ENCODE measurements around the gene LSP1. TPM values are rescaled to one million over a fixed set of nuclear protein-coding genes. Genes with fewer than 3 reads are reported as not detected.

Gene LSP1
- total RNA-seq, 4 donors from 2014 or later, result 12.3 to 69.6 (median 23.2) TPM

- intact Hi-C loops (cut with DNase I; ENCODE audit: low total_unique reads), result no loop called here
- no peak for TF ChIP-seq EP300 (IDR thresholded peaks at IDR 0.05; ENCODE audit: low read depth)
- TF ChIP-seq POLR2A (IDR thresholded peaks at IDR 0.05), result no peak
- no peak for TF ChIP-seq CTCF (IDR thresholded peaks at IDR 0.05)
- TF ChIP-seq POLR2AphosphoS5 (IDR thresholded peaks at IDR 0.05), result no peak
- Histone ChIP-seq H3K9me3 (no peaks in the 10 kb centered on the region), H3K27ac (no peak overlapping the region), H3K27me3 (no peaks in the 10 kb centered on the region), H3K4me1 (peaks cover 0 to 16% (median 8%) of the 10 kb centered on the region in 4 donors), H3K4me3 (no peak overlapping the region), H3K36me3 (no peaks in the 10 kb centered on the region)
- 79% methylated on average over 37 of the region's 37 CpGs; no CpG with 5 or more reads in 1 of the 2 donors for WGBS, 2 donors (ENCODE audit: low coverage in 1 of 2)
- DNase-seq, result no peak
- in situ Hi-C loops (cut with MboI; ENCODE audit: low pct_ligation_motif_present in 1 of 4, low pct_unique_long_range_greater_than_20kb in 1 of 4, low sequenced_read_pairs in 3 of 4), result no loop called here
Measured at GRCh38 chr11:1840780-1841480, 12.0 kb upstream of the LSP1 start.

GRCh38 chr11:1841511-1842148 lies 11.3 kb upstream of the LSP1 start:
- H3K4me3 ChIP-seq, result no peak overlapping the region
- in situ Hi-C loops (cut with MboI; ENCODE audit: low pct_ligation_motif_present in 1 of 4, low pct_unique_long_range_greater_than_20kb in 1 of 4, low sequenced_read_pairs in 3 of 4), result no loop called here
- no peaks in the 10 kb centered on the region for H3K36me3 ChIP-seq
- TF ChIP-seq CTCF (IDR thresholded peaks at IDR 0.05) (no peak), POLR2A (IDR thresholded peaks at IDR 0.05) (no peak), EP300 (IDR thresholded peaks at IDR 0.05; ENCODE audit: low read depth) (no peak), POLR2AphosphoS5 (IDR thresholded peaks at IDR 0.05) (no peak)
- H3K4me1 ChIP-seq, result peaks cover 0 to 16% (median 8%) of the 10 kb centered on the region in 4 donors
- intact Hi-C loops (cut with DNase I; ENCODE audit: low total_unique reads), result no loop called here
- H3K9me3 ChIP-seq, result no peaks in the 10 kb centered on the region
- H3K27ac ChIP-seq, result no peak overlapping the region
- WGBS, 2 donors (ENCODE audit: low coverage in 1 of 2), result 88% methylated on average over 14 of the region's 19 CpGs; no CpG with 5 or more reads in 1 of the 2 donors
- H3K27me3 ChIP-seq, result no peaks in the 10 kb centered on the region
- no peak for DNase-seq

GRCh38 chr11:1842149-1843097 lies 10.5 kb upstream of the LSP1 start:
- H3K27ac ChIP-seq, result no peak overlapping the region
- H3K36me3 ChIP-seq, result no peaks in the 10 kb centered on the region
- peaks cover 0 to 16% (median 8%) of the 10 kb centered on the region in 4 donors for H3K4me1 ChIP-seq
- no peaks in the 10 kb centered on the region for H3K9me3 ChIP-seq
- no peaks in the 10 kb centered on the region for H3K27me3 ChIP-seq
- no peak overlapping the region for H3K4me3 ChIP-seq
- intact Hi-C loops (cut with DNase I; ENCODE audit: low total_unique reads) (no loop called here), in situ Hi-C loops (cut with MboI; ENCODE audit: low pct_ligation_motif_present in 1 of 4, low pct_unique_long_range_greater_than_20kb in 1 of 4, low sequenced_read_pairs in 3 of 4) (no loop called here)
- no peak for DNase-seq
- 93% methylated on average over 25 of the region's 29 CpGs; no CpG with 5 or more reads in 1 of the 2 donors for WGBS, 2 donors (ENCODE audit: low coverage in 1 of 2)
- no peak for TF ChIP-seq POLR2AphosphoS5 (IDR thresholded peaks at IDR 0.05)
- no peak for TF ChIP-seq POLR2A (IDR thresholded peaks at IDR 0.05)
- TF ChIP-seq CTCF (IDR thresholded peaks at IDR 0.05), result no peak
- no peak for TF ChIP-seq EP300 (IDR thresholded peaks at IDR 0.05; ENCODE audit: low read depth)

- in situ Hi-C loops (cut with MboI; ENCODE audit: low pct_ligation_motif_present in 1 of 4, low pct_unique_long_range_greater_than_20kb in 1 of 4, low sequenced_read_pairs in 3 of 4), result no loop called here
- Histone ChIP-seq H3K9me3 (no peaks in the 10 kb centered on the region), H3K27me3 (no peaks in the 10 kb centered on the region), H3K4me1 (peaks cover 0 to 12% (median 5%) of the 10 kb centered on the region in 4 donors), H3K36me3 (no peaks in the 10 kb centered on the region), H3K4me3 (no peak overlapping the region), H3K27ac (no peak overlapping the region)
- DNase-seq, result no peak
- 76 to 100% methylated on average over 3 to 10 of the region's 11 CpGs for WGBS, 2 donors (ENCODE audit: low coverage in 1 of 2)
- no peak for TF ChIP-seq CTCF (IDR thresholded peaks at IDR 0.05)
- TF ChIP-seq EP300 (IDR thresholded peaks at IDR 0.05; ENCODE audit: low read depth), result no peak
- no peak for TF ChIP-seq POLR2AphosphoS5 (IDR thresholded peaks at IDR 0.05)
- no peak for TF ChIP-seq POLR2A (IDR thresholded peaks at IDR 0.05)
- intact Hi-C loops (cut with DNase I; ENCODE audit: low total_unique reads), result no loop called here
Measured at GRCh38 chr11:1843098-1843473, 9.8 kb upstream of the LSP1 start.

Measured in transverse colon (tissue), 4 donors.